ENCODE results near the gene OGDHL. TPM values are rescaled to one million over a fixed set of nuclear protein-coding genes. Genes with fewer than 3 reads are reported as not detected.

OGDHL gene
- total RNA-seq, 2 donors from 2014 or later, result 1.1 to 1.3 TPM

DNA sequence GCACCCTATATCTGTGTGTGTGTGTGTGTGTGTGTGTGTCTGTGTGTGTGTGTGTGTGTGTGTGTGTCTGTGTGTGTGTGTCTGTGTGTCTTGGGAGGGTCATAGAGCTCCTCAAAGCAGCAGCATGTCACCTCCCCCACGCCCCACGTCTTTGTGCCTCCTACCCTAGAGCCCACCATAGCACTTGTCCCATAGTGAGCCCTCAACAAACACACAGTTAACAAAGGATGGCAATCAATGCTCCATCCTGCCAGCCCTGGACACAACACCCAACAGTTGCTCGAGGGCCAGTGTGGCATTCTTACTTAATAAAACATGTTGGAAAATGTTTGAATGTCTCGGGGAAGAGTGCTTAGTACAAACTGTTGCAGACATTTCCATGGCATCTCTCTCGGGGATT lies 52.2 kb downstream of the OGDHL start:
- intact Hi-C loops (cut with DNase I, micrococcal nuclease), result no loop called here
- no peak for DNase-seq
- no peak for ATAC-seq

DNA sequence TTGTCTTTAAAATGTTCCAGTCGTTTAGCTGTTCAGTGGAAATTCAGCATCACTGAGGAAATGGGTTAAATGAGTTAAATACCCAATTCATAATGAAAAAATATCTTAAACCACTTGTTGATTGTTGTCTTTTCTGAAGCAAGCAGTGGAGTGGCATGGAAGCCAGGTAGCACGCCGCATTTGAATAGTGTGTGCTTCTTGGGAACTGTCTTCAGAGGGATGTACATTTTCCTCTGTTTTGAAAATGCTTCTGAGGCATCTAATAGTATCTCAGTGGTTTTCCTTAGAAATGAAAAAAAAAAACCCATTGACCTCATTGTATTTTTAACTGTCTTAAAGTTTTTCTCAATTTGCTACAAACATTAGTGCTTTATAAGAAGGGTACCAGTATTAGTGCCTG lies 54.5 kb downstream of the OGDHL start:
- DNase-seq, result no peak
- intact Hi-C loops (cut with DNase I, micrococcal nuclease), result no loop called here
- ATAC-seq, result no peak

DNA sequence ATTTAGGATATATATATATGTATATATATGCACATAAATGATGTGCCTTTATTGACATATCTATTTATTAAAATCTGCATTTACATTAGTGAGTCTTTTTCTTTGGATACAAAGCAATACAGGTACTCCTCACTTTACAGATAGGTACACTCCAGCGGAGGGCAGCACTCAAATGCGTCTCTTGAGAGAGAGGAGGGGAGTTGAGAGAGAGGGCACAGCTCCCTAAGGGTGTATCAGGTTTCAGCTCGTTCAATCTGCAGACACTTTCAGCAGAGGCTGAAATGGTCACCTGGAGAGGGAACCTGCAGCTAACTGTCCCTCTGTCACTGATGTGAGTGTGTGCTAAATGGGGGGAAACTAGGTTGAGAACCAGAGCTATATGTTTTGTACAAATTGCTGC lies 61.1 kb downstream of the OGDHL start:
- intact Hi-C loops (cut with DNase I, micrococcal nuclease), result no loop called here
- ATAC-seq, result no peak
- no peak for DNase-seq

DNA sequence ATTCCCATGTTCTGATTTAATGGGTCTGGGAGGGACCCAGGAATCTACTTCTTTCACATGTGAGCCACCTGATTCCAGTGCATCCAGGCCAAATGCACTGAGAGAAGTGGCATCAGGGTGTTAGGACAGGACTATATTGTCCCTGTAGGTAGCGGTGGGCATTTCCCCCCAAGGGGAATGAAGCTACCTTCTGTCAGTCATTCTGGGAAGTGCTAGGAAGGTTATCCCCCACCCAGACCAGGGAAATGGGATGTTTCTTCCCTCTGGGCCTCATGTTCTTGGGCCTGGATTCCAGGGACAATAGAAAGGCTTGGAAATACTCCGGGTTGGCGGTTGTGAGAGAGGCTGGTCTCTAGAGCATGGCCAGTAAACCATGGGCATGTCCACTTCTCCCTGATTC lies 61.9 kb downstream of the OGDHL start:
- DNase-seq (no peak), ATAC-seq (no peak)
- intact Hi-C loops (cut with DNase I, micrococcal nuclease), result no loop called here

DNA sequence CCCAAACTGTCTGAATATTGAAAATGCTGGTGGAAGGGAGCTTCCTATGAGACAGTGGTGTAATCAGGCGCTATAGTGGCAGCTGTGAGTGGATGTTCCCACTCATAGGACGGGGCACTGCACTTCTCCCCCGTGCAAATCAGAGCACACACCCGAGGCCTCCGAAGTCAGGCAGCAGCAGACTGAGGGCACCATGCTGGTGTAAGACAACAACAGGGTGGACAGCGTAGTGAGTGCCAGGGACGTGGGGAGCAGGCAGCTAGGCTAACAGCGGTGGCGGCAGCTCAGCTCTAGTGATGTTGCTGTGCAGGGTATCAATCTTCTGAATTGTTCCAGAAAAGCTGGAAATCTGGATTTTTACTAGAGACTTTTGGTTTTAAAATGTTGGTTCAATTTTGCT lies 63.4 kb downstream of the OGDHL start:
- DNase-seq (no peak), ATAC-seq (no peak)
- intact Hi-C loops (cut with DNase I, micrococcal nuclease), result no loop called here

DNA sequence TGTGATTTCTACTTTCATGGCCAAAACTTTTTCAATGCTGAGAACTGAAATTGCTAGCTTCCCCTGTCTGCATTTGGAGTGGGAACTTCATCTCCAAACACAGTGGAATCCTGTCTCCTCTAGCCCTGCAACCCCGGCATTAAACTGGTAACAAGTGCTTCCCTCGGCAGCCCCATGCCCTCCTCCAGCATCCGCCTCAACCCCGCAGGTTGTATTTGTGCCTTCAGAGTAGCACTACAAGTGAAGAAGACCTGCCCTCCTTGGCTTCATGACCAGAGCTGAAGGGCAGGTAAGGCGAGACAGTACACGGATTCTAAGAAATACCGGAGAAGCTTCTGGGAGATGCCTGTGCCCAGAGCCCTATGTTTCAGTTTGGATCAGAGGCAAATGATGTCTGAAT lies 65.8 kb downstream of the OGDHL start:
- intact Hi-C loops (cut with DNase I, micrococcal nuclease), result no loop called here
- ATAC-seq, result no peak
- no peak for DNase-seq

DNA sequence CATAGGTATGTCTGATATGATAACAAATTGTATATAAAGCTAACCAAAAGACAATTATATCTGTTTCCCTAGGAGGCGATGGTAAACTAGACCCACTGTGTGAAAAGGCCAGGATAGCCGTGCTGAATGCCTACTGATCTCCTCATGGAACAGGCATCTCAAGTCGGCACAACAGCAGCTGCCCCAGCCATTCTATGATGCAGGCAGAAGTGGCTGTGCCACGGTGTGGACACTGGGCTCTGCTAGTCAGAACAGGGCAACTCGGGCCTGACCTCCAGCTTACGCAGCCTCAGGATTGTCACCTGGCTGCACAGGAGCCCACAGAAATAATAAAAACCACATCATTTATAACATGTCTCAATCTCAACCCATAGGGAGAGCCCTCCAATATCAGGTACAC lies 67.7 kb downstream of the OGDHL start:
- intact Hi-C loops (cut with DNase I, micrococcal nuclease), result no loop called here
- DNase-seq (no peak), ATAC-seq (no peak)

DNA sequence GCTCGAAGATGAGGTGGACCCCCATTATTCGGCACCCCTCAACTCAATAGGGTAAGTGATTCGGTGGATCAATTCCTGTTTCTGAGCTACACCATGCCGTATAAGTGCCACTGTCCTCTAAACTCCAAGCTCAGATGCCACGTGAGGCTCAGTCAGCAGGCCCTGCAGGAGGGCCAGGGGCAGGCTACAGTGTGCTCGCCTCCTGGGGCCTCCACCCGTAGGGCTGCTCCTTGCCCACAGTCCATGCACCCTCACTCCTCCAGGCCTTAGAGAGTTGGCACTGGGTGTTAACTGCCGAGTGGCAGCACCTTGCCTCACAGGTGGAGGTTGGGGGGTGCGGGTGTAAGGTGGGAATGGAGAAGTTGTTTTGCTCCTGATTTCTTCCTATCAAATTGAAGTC lies 70.5 kb downstream of the OGDHL start:
- DNase-seq, result no peak
- ATAC-seq, result no peak
- intact Hi-C loops (cut with DNase I, micrococcal nuclease), result no loop called here

DNA sequence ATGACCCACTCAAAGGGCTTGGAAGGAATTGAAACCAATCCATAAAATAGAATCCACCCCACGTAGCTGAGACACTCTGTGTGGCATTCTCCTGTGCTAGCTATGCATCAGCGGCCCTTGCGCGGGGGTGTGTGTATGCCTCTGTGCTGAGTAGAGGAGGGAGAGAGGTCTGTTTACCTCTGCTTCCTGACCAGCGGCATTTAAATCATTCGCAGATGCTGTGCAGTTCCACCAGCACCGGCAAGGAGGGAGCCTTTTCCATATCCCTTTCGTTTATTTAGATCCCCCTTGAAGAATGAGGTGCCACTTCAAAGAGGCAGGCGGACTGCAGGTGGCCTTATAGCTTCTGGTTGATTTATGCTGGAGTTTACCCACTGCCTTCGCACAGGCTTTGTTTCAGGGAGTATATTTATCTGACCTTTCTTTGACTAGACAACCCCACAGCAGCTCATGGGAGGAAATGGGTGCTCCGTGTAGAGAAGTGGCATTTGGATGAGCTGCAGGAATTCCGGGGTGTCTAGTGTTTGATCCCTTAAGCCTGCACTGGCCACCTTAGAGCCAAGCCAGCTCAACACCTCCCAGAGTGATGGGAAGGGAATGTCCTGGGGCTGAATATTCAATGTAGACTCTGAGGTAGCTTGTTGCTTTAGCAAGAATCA lies 71.3 kb downstream of the OGDHL start:
- ATAC-seq, result no peak
- DNase-seq, result no peak
- intact Hi-C loops (cut with DNase I, micrococcal nuclease), result no loop called here

DNA sequence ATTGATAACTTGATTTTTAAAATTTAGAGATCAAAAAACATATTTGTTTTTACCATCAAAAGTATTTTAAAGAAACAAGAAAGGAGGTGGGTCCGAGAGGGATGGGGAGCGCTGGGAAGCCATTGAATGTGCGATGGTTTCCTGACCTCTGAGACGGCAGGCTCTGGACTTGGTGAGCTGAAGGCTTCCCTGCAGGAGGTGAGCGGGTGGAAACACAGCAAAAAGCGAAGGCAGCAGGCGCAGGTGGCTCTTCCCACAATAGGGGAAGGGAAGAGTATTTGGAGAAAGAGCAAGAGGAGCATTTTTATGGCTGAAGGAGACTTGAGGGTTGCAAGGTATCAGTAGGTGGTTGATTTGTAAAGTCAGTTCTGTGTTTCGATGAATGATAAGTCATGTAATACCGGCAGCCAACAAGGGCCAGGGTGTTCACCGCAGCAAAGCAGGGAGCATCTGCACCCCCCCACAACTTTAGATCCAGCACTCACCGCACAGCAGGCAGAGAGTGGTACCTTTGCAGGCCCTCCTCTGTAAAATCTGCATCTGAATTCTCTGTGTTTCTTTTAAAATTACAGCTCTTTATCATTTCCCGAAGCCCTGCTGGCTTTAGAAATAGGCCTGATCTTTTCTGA lies 72.1 kb downstream of the OGDHL start:
- intact Hi-C loops (cut with DNase I, micrococcal nuclease), result no loop called here
- ATAC-seq (no peak), DNase-seq (no peak)

DNA sequence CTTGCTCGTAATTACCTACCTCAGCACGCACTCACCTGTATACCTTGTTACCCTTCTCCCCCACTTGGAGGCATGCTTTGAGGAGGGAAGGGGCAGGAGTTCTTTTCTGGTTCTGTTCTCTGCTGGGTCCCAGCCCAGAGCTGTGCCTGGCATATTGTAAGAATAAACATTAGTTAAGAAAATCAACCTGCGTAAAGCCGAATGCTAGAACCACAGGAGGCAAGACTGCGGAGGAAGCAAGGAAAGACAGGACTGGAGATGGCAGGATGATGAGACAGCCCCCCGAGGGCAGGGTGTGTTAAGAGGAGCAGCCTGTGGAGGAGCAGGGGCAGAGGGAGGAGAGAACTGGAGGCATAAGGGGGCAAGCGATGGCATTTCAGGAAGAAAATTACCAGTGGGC lies 73.2 kb downstream of the OGDHL start:
- intact Hi-C loops (cut with DNase I, micrococcal nuclease), result no loop called here
- DNase-seq (no peak), ATAC-seq (no peak)

DNA sequence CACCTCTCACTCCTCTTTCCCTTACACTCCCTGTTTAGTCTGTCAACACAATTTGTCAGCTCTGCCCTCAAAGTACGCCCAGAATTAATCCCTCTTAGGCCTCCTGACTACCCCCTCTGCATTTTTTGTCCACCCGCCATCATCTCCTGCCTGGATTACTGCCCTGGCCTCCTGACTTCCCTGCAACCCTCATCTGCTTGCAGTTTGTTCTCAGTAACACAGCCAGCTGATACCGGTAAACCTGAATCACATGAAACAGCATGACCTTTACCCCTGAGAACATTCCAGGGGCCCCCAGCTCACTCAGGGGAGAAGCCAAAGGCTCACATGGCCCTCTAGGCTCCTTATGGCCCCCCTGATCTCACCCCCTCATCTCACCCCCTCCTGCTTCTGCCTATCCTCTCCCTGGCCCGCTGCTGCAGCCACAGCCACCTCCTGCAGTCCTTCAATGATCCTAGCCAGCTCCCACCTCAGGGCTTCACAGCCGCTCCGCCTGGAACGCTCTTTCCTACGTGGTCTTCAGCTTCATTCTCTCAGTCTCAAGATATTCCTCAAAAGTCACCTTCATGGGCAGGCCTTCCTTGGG lies 73.8 kb downstream of the OGDHL start:
- no peak for ATAC-seq
- intact Hi-C loops (cut with DNase I, micrococcal nuclease), result no loop called here
- no peak for DNase-seq

DNA sequence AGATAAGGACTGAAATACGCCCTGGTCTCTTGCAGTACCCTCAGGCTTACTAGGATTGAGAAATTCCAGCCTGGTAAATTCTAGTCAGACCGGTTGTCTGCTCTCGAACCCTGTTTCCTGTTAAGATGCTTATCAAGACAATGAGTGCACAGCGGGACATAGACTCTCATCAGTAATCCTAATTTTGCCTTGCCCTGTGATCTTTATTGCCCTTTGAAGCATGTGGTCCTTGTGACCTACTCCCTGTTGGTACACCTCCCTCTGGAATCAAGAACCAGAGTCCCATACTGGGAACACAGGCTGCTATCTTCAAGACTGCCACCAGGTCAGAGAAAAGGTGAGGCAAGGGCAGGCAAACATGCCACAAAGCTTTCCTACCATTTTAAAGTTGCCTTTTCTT lies 75.5 kb downstream of the OGDHL start:
- ATAC-seq, result no peak
- DNase-seq, result no peak
- intact Hi-C loops (cut with DNase I, micrococcal nuclease), result no loop called here

Other genes with a start within 250 kb of the OGDHL start
- 10 to 100 TPM; 16.4 to 24.5 TPM for gene ERCC6, start 223.2 kb downstream of the OGDHL start, total RNA-seq
- gene SLC18A3, start 152.0 kb downstream of the OGDHL start, total RNA-seq, result under 1 TPM; 0.12 to 0.14 TPM
- under 1 TPM; 0.59 to 0.82 TPM for gene CHAT, start 148.3 kb downstream of the OGDHL start, total RNA-seq
- gene C10orf53, start 82.7 kb downstream of the OGDHL start, total RNA-seq, result not detected
- 10 to 100 TPM; 25.5 to 31.6 TPM for gene PARG, start 179.7 kb upstream of the OGDHL start, total RNA-seq
- gene TIMM23B, start 179.7 kb upstream of the OGDHL start, total RNA-seq, result 10 to 100 TPM; 10.7 to 14.9 TPM
- gene AGAP6, start 226.1 kb upstream of the OGDHL start, total RNA-seq, result 10 to 100 TPM in 1 of 2 donors, 1 to 10 TPM in 1; 8.9 to 11.8 TPM

All from left colon (tissue), 2 donors.